Retinal pigment epithelial cell (primary cell): ENCODE measurements around the gene IER3.
"Not testable (repeated sequence)": the region's sequence is repeated elsewhere in the genome, so short reads cannot be mapped to it uniquely, and the experiment has no call there.

Experiments
- DNase-seq: peaks from one replicate; pipeline ENCODE4 v3.0.0-alpha.2; 2010; ENCODE audit warnings: low read depth
- H3K4me3 ChIP-seq: 2 replicates; pipeline ENCODE4 v1.5.1; 2011; ENCODE audit warnings: mild to moderate bottlenecking, low read length, control low read depth, moderate library complexity
- CTCF ChIP-seq: conservative IDR thresholded peaks from 2 replicates; pipeline ENCODE4 v1.5.1; 2011; ENCODE audit warnings: low read depth, low read length, control low read depth, inconsistent platforms

Gene IER3

GRCh38 chr6:30721198-30722024 is 22.9 kb downstream of the IER3 start:
- peak overlapping the region; percentile 100 for H3K4me3 ChIP-seq
- TF ChIP-seq CTCF, result no peak
- DNase-seq, result no peak

- peak overlapping the region; percentile 100 for H3K4me3 ChIP-seq
- no peak for TF ChIP-seq CTCF
- DNase-seq, result no peak
Measured at GRCh38 chr6:30720738-30721197, 23.6 kb downstream of the IER3 start.

- peak; percentile 9 for TF ChIP-seq CTCF
- peak within 1 kb of the TSS; percentile 100 for H3K4me3 ChIP-seq
- DNase-seq, result peak; percentile 94
Measured at GRCh38 chr6:30719791-30720737, 24.3 kb downstream of the IER3 start, which contains the start of gene TUBB. TUBB (plus strand) TSS chr6:30720352; CDS start chr6:30720507, 155 bp downstream.

- TF ChIP-seq CTCF, result no peak
- no peak for DNase-seq
- H3K4me3 ChIP-seq, result peak overlapping the region; percentile 100
Measured at GRCh38 chr6:30719356-30719755, 25.0 kb downstream of the IER3 start.

GRCh38 chr6:30717845-30718720 is 26.3 kb downstream of the IER3 start:
- peak overlapping the region; percentile 57 for H3K4me3 ChIP-seq
- DNase-seq, result not testable (repeated sequence)

GRCh38 chr6:30717129-30717844 is 27.1 kb downstream of the IER3 start, which contains the start of gene MDC1:
MDC1 (minus strand) TSS chr6:30717281; CDS start chr6:30715175, 2,106 bp downstream.
- DNase-seq, result peak; percentile 100
- TF ChIP-seq CTCF, result peak; percentile 31
- peak within 1 kb of the TSS; percentile 81 for H3K4me3 ChIP-seq
